ENCODE results near the gene NIPBL. TPM values are rescaled to one million over a fixed set of nuclear protein-coding genes. Genes with fewer than 3 reads are reported as not detected.

The NIPBL gene
- total and polyA plus RNA-seq, 10 of the 15 experiments (the other 5 are each of a cell fraction or from before 2014, with no cell fraction given) = 10.4 to 50.4 (median 20.2) TPM

GRCh38 chr5:37111426-37112382, 235.1 kb downstream of the NIPBL start (continued):
- no peak for TF ChIP-seq GATAD2B (conservative IDR thresholded peaks at IDR 0.05; ENCODE audit: low read depth)
- no peak for TF ChIP-seq ZNF622 (IDR thresholded peaks at IDR 0.05)
- no peak for TF ChIP-seq USF2 (IDR thresholded peaks at IDR 0.05; ENCODE audit: borderline replicate concordance, low read depth, low read length)
- peak; percentile 91 for TF ChIP-seq EED (IDR thresholded peaks at IDR 0.05; ENCODE audit: low read depth)
- TF ChIP-seq NKRF (conservative IDR thresholded peaks at IDR 0.05) = no peak
- no peak for TF ChIP-seq BCLAF1 (IDR thresholded peaks at IDR 0.05)
- TF ChIP-seq KAT2A (conservative IDR thresholded peaks at IDR 0.05; ENCODE audit: control insufficient read depth, low read depth, low read length) = no peak
- peak; percentile 75 for TF ChIP-seq MTA2 (IDR thresholded peaks at IDR 0.05; ENCODE audit: low read depth)
- no peak for TF ChIP-seq EGR1 (IDR thresholded peaks at IDR 0.05; ENCODE audit: borderline replicate concordance in 1 of 2, low read depth in 2 of 2, low read length in 2 of 2)
- no peak for TF ChIP-seq ELK1 (IDR thresholded peaks at IDR 0.05; ENCODE audit: low read depth, low read length)
- TF ChIP-seq BACH1 (IDR thresholded peaks at IDR 0.05; ENCODE audit: borderline replicate concordance) = peak; percentile 53; the same call in 1 of the 2 replicates
- TF ChIP-seq CEBPB (IDR thresholded peaks at IDR 0.05; ENCODE audit: borderline replicate concordance in 1 of 2, low read depth in 2 of 2, low read length in 2 of 2) = peak; percentile 44 to 74; a peak in 2 of 4 replicates
- peak; percentile 93 for TF ChIP-seq JUNB (IDR thresholded peaks at IDR 0.05)
- TF ChIP-seq SPI1 (IDR thresholded peaks at IDR 0.05; ENCODE audit: borderline replicate concordance, insufficient read depth, low read depth, low read length) = no peak
- TF ChIP-seq YBX1 (IDR thresholded peaks at IDR 0.05) = no peak
- TF ChIP-seq, protein P1, sequence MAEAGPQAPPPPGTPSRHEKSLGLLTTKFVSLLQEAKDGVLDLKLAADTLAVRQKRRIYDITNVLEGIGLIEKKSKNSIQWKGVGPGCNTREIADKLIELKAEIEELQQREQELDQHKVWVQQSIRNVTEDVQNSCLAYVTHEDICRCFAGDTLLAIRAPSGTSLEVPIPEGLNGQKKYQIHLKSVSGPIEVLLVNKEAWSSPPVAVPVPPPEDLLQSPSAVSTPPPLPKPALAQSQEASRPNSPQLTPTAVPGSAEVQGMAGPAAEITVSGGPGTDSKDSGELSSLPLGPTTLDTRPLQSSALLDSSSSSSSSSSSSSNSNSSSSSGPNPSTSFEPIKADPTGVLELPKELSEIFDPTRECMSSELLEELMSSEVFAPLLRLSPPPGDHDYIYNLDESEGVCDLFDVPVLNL (IDR thresholded peaks at IDR 0.05; ENCODE audit: low read depth, low read length) = no peak
